GM23338 (cell line): ENCODE measurements around the gene CATSPERE. TPM values are rescaled to one million over a fixed set of nuclear protein-coding genes. Genes with fewer than 3 reads are reported as not detected.

Experiments
- ATAC-seq: fragments of 200-7000 bp; cut with Tn5 transposase; 3 replicates; pipeline ENCODE4 v1.9.1; 2020
- DNase-seq: peaks from one replicate; pipeline ENCODE4 v3.0.0-alpha.2; 2015; ENCODE audit warnings: low spot score
- H2AFZ ChIP-seq: fragments of 200-600 bp; sonication (generic); 2 replicates; pipeline ENCODE4 v1.8.0; 2016; ENCODE audit warnings: antibody characterized with exemption, mild to moderate bottlenecking, moderate library complexity
- H3F3A ChIP-seq: fragments of 200-600 bp; sonication (generic); replicated peaks from 2 replicates; pipeline ENCODE4 v1.8.0; 2017; ENCODE audit warnings: antibody characterized with exemption, mixed run types, low read depth
- H3K27ac ChIP-seq: fragments of 200-600 bp; sonication (generic); 2 replicates; pipeline ENCODE4 v1.6.1; 2016; ENCODE audit warnings: low read depth
- H3K27me3 ChIP-seq: fragments of 200-600 bp; sonication (generic); 2 replicates; pipeline ENCODE4 v1.8.0; 2016; ENCODE audit warnings: mild to moderate bottlenecking, mixed run types, moderate library complexity; ENCODE audit not compliant: insufficient read depth
- H3K36me3 ChIP-seq: fragments of 200-600 bp; sonication (generic); 2 replicates; pipeline ENCODE4 v1.8.0; 2016; ENCODE audit warnings: mild to moderate bottlenecking; ENCODE audit not compliant: insufficient read depth
- H3K4me1 ChIP-seq: fragments of 200-600 bp; sonication (generic); 2 replicates; pipeline ENCODE4 v1.8.0; 2016; ENCODE audit warnings: mild to moderate bottlenecking, moderate library complexity; ENCODE audit not compliant: insufficient read depth
- H3K4me2 ChIP-seq: fragments of 200-600 bp; sonication (generic); 2 replicates; pipeline ENCODE4 v1.7.1; 2017; ENCODE audit warnings: mixed run types
- H3K4me3 ChIP-seq: fragments of 200-600 bp; sonication (generic); 2 replicates; pipeline ENCODE4 v1.6.1; 2016; ENCODE audit warnings: mixed run types
- H3K79me2 ChIP-seq: fragments of 200-600 bp; sonication (generic); replicated peaks from 2 replicates; pipeline ENCODE4 v1.8.0; 2017; ENCODE audit warnings: mild to moderate bottlenecking; ENCODE audit not compliant: insufficient read depth
- H3K9me2 ChIP-seq: fragments of 200-600 bp; sonication (generic); 2 replicates; pipeline ENCODE4 v1.8.0; 2017; ENCODE audit not compliant: insufficient read depth
- H4K20me1 ChIP-seq: fragments of 200-600 bp; sonication (generic); replicated peaks from 2 replicates; pipeline ENCODE4 v1.8.0; 2017; ENCODE audit warnings: mild to moderate bottlenecking; ENCODE audit not compliant: insufficient read depth
- H3K27ac Mint-ChIP-seq: 2 replicates; pipeline ENCODE4 v1.8.0; 2020; ENCODE audit warnings: inconsistent platforms, mild to moderate bottlenecking, moderate library complexity, mixed read lengths
- H3K27me3 Mint-ChIP-seq: 3 replicates; pipeline ENCODE4 v1.8.0; 2022; ENCODE audit warnings: low read depth, mild to moderate bottlenecking, moderate library complexity, mixed read lengths, inconsistent platforms; ENCODE audit not compliant: insufficient read depth, poor library complexity
- H3K36me3 Mint-ChIP-seq: 3 replicates; pipeline ENCODE4 v1.8.0; 2021; ENCODE audit warnings: low read depth, mild to moderate bottlenecking, inconsistent platforms, moderate library complexity, mixed read lengths
- H3K4me1 Mint-ChIP-seq: 3 replicates; pipeline ENCODE4 v1.8.0; 2020; ENCODE audit warnings: mild to moderate bottlenecking, inconsistent platforms, mixed read lengths
- H3K4me3 Mint-ChIP-seq: 3 replicates; pipeline ENCODE4 v1.8.0; 2021; ENCODE audit warnings: moderate library complexity, mild to moderate bottlenecking, inconsistent platforms, mixed read lengths
- H3K9me3 Mint-ChIP-seq: 3 replicates; pipeline ENCODE4 v1.8.0; 2020; ENCODE audit warnings: moderate library complexity, mild to moderate bottlenecking, inconsistent platforms, mixed read lengths
- CREB1 ChIP-seq: fragments of 250-450 bp; sonication (Bioruptor Pico); IDR thresholded peaks from 2 replicates; pipeline ENCODE4 v1.5.0; 2020; ENCODE audit warnings: low read depth, mild to moderate bottlenecking, moderate library complexity
- CTCF ChIP-seq, 2 experiments: fragments of 200-600 bp in 1 of 2; sonication (generic) in 1 of 2; conservative IDR thresholded peaks; 2 replicates each; pipeline versions ENCODE4 v1.5.1 to v1.6.1; 2016 to 2017; ENCODE audit warnings: antibody characterized with exemption in 2 of 2, low read depth in 2 of 2, mild to moderate bottlenecking in 2 of 2, moderate library complexity in 1 of 2
- EZH2 ChIP-seq: fragments of 200-600 bp; sonication (generic); IDR thresholded peaks from one replicate; pipeline ENCODE4 v1.8.0; 2017; ENCODE audit warnings: antibody characterized with exemption, mild to moderate bottlenecking, low read depth; ENCODE audit not compliant: unreplicated experiment
- EZH2phosphoT487 ChIP-seq: fragments of 200-600 bp; sonication (generic); IDR thresholded peaks from one replicate; pipeline ENCODE4 v1.8.1; 2018; ENCODE audit warnings: antibody characterized with exemption; ENCODE audit not compliant: unreplicated experiment
- JUNB ChIP-seq: IDR thresholded peaks from one replicate; pipeline ENCODE4 v1.6.1; 2016; ENCODE audit warnings: antibody characterized with exemption; ENCODE audit not compliant: unreplicated experiment
- NANOG ChIP-seq: IDR thresholded peaks from 2 replicates; pipeline ENCODE4 v1.6.1; 2016; ENCODE audit warnings: antibody characterized with exemption, borderline replicate concordance
- POLR2AphosphoS5 ChIP-seq: IDR thresholded peaks from 2 replicates; pipeline ENCODE4 v1.6.1; 2016; ENCODE audit warnings: antibody characterized with exemption, low read depth
- REST ChIP-seq: IDR thresholded peaks from one replicate; pipeline ENCODE4 v1.6.1; 2018; ENCODE audit warnings: antibody characterized with exemption; ENCODE audit not compliant: unreplicated experiment
- STAT1 ChIP-seq: IDR thresholded peaks from one replicate; pipeline ENCODE4 v1.6.1; 2016; ENCODE audit warnings: antibody characterized with exemption; ENCODE audit not compliant: unreplicated experiment
- ZNF114 ChIP-seq: fragments of 250-450 bp; sonication (Bioruptor Pico); IDR thresholded peaks from 2 replicates; pipeline ENCODE4 v1.5.0; 2020; ENCODE audit warnings: mild to moderate bottlenecking, moderate library complexity
- ZNF331 ChIP-seq: fragments of 250-450 bp; sonication (Bioruptor Pico); IDR thresholded peaks from 2 replicates; pipeline ENCODE4 v1.5.0; 2020; ENCODE audit warnings: low read depth, mild to moderate bottlenecking, moderate library complexity
- ZNF462 ChIP-seq: fragments of 250-450 bp; sonication (Bioruptor Pico); IDR thresholded peaks from 2 replicates; pipeline ENCODE4 v1.5.0; 2020; ENCODE audit warnings: mild to moderate bottlenecking, moderate library complexity
- polyA plus RNA-seq: library from polyadenylated mRNA; unstranded; fragments of >200 nt; fragmentation: Nextera tagmentation; extraction: Ambion mirVana; gene quantifications from 2 replicates; pipeline ENCODE4 v1.2.1, GENCODE V29; 2016
- total RNA-seq: library from RNA; depleted of rRNA; stranded (reverse); fragments of >200 nt; shearing (Covaris generic); gene quantifications from 2 replicates; pipeline ENCODE4 v1.2.3, GENCODE V29; 2014
- TF ChIP-seq, protein P1 (sequence below): IDR thresholded peaks from 2 replicates; pipeline ENCODE4 v1.6.1; 2016; ENCODE audit warnings: antibody characterized with exemption

Gene CATSPERE
- total and polyA plus RNA-seq, 2 experiments from 2014 or later: 0.70 TPM; not detected in 1

- Histone ChIP-seq H3K27ac (no peak overlapping the region), H3K4me3 (no peak overlapping the region), H3K36me3 (no peaks in the 10 kb centered on the region), H3K79me2 (peaks cover 100% of the 10 kb centered on the region), H3F3A (no peaks in the 10 kb centered on the region), H4K20me1 (peaks cover 19% of the 10 kb centered on the region), H3K4me1 (no peaks in the 10 kb centered on the region), H3K9me2 (no peaks in the 10 kb centered on the region), H3K27me3 (no peaks in the 10 kb centered on the region), H2AFZ (no peak overlapping the region), H3K4me2 (no peak overlapping the region)
- Mint-ChIP-seq H3K27me3 (peaks cover 6% of the 10 kb centered on the region), H3K4me1 (no peaks in the 10 kb centered on the region; the same call in 2 of the 3 replicates), H3K36me3 (peaks cover 28% of the 10 kb centered on the region; the same call in 2 of the 3 replicates), H3K4me3 (no peak overlapping the region), H3K9me3 (no peaks in the 10 kb centered on the region), H3K27ac (no peak overlapping the region)
- ATAC-seq: no peak
- TF ChIP-seq ZNF462 (CRISPR knock-in tag): no peak
- no peak for TF ChIP-seq EZH2
- no peak for TF ChIP-seq NANOG
- TF ChIP-seq CREB1 (CRISPR knock-in tag): no peak
- no peak for TF ChIP-seq JUNB
- TF ChIP-seq STAT1: no peak
- no peak for TF ChIP-seq EZH2phosphoT487
- no peak for TF ChIP-seq REST
- no peak for TF ChIP-seq CTCF (conservative IDR thresholded peaks at IDR 0.05; ENCODE audit: low read depth in 2 of 2)
- TF ChIP-seq ZNF114 (CRISPR knock-in tag): no peak
- TF ChIP-seq POLR2AphosphoS5: no peak
- no peak for TF ChIP-seq ZNF331 (CRISPR knock-in tag)
- TF ChIP-seq, protein P1, sequence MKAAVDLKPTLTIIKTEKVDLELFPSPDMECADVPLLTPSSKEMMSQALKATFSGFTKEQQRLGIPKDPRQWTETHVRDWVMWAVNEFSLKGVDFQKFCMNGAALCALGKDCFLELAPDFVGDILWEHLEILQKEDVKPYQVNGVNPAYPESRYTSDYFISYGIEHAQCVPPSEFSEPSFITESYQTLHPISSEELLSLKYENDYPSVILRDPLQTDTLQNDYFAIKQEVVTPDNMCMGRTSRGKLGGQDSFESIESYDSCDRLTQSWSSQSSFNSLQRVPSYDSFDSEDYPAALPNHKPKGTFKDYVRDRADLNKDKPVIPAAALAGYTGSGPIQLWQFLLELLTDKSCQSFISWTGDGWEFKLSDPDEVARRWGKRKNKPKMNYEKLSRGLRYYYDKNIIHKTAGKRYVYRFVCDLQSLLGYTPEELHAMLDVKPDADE: no peak
- DNase-seq: no peak
These were observed 214.1 kb downstream of the CATSPERE start for GRCh38 chr1:244675167-244675566.
